HG03520 (cell line): Measurements from ENCODE around the gene TSC1.
"Not testable (repeated sequence)": the region's sequence is repeated elsewhere in the genome, so short reads cannot be mapped to it uniquely, and the experiment has no call there.

Source experiments
- ATAC-seq: cut with Tn5 transposase; IDR thresholded peaks from one replicate; pipeline ENCODE4 v1.9.1; 2021; ENCODE audit warnings: mild to moderate bottlenecking, moderate library complexity; ENCODE audit not compliant: unreplicated experiment

Gene TSC1

DNA sequence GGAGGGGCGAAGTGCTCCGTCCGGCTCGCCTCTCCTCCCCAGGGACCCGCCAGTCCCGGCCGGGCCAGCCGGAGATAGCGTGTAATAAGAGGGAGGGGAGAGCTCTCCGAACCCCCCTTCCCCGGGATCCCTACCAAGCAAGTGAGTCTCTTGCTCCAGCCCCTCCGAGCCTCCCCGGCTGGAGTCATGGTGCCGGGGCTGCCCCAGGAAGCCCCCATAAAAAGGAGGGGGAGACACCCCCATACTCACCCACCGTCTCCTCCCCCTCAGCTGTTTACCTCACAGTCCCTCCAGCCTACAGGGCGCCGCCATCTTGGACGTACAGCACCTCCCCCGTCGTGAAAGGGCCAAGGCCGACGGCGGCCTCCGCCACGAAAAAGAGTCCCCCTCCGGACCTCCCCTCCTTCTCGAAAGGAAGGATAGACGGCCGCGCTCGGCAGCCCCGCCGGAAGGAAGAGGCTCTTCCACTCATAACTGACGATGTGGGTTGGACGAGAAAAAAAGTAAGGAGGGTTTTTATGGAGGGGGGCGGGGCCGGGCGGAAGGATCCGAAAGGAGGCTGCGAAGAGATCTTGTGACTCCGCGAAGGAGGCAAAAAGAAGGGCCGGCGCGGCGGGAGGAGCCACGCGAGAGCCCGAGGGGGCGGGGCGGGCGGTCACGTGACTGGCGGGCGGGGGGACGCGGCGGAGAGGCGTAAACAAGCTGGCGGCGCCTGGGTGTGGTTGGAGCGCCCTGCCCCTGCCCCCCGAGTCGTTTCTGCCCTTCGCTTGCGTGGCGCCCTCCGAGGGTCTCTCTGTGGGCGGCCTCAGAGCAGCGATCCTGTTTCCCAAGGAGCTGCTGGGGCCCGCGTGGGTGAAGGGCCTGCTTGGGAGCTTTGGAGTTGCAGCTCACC is at the start of gene TSC1:
TSC1 (minus strand) TSS at position 323 of the 892 bp plus-strand sequence. CDS start 15,744 bp downstream, outside the sequence.
- ATAC-seq = peak; percentile 70

DNA sequence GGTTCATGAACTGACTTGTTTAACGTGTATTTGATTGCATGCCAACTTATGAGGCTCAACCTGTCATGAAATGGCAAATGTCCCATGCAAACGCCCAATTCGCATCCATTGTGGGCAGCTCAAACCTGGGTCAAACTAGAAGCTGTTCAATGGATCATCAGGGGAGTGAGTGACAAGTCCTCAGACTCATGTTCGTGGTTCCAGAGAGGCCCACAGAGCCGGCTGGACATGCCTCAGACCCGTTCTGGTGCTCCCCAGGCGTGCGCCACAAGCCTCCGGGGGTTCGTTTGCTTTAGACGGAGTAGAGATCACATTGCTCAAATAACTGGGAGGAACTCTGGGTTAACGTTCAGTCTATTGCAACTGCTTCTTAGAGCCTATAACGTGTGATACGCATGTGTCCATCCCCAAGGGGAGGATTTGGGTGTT is 49.1 kb upstream of the TSC1 start:
- ATAC-seq = no peak

GRCh38 chr9:132991351-132992300 is 47.2 kb upstream of the TSC1 start:
- ATAC-seq = no peak

GRCh38 chr9:132990781-132991180 is 46.4 kb upstream of the TSC1 start:
- ATAC-seq = no peak

DNA sequence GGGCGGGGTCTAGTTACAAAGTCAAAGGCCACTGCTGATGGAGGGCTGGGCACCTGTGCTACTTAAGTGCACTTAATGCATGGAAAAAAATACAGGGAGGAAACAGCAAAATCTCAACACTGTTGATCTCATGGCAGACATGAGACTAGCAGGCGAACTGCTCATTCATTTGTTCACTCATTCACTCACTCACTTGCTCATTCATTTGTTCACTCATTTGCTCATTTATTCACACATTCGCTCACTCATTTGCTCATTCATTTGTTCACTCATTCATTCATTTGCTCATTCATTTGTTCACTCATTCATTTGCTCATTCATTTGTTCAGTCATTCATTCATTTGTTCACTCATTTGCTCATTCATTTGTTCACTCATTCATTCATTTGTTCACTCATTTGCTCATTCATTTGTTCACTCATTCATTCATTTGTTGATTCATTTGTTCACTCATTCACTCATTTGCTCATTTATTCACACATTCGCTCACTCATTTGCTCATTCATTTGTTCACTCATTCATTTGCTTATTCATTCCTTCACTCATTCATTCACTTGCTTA is 45.7 kb upstream of the TSC1 start:
- ATAC-seq = not testable (repeated sequence)

GRCh38 chr9:132989414-132989996 is 45.1 kb upstream of the TSC1 start:
- no peak for ATAC-seq

- no peak for ATAC-seq
Observed at GRCh38 chr9:132989014-132989310, 44.5 kb upstream of the TSC1 start.

DNA sequence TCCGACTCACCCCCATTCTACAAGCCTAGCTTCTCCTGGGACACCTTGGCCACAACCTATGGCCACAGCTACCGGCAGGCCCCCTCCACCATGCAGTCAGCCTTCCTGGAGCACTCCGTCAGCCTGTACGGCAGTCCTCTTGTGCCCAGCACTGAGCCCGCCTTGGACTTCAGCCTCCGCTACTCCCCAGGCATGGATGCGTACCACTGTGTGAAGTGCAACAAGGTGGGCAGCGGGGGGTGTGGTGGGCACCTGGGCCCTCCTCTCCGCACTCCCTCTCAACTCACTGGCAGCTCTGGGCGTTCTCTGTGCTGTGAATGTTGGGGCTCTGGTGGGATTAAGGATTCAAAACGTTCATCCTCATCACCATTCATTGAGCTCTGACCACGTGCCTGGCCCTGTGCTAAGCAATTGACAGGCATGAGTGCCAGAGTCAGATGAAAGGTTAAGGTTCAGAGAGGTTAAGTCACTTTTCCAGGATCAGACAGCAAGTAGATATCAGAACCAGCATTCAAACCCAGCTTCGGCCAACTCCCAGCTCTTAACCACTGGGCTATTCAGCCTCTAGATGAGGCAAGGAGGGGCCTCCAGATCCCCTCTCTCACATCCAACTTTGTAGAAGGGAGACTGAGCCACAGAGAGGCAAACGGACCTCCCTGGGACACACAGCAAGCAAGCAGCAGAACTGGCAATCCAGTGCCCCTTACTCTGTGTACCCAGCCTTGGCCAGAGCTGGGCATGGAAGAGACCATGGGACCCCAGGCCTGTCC is 44.0 kb upstream of the TSC1 start:
- ATAC-seq = no peak

DNA sequence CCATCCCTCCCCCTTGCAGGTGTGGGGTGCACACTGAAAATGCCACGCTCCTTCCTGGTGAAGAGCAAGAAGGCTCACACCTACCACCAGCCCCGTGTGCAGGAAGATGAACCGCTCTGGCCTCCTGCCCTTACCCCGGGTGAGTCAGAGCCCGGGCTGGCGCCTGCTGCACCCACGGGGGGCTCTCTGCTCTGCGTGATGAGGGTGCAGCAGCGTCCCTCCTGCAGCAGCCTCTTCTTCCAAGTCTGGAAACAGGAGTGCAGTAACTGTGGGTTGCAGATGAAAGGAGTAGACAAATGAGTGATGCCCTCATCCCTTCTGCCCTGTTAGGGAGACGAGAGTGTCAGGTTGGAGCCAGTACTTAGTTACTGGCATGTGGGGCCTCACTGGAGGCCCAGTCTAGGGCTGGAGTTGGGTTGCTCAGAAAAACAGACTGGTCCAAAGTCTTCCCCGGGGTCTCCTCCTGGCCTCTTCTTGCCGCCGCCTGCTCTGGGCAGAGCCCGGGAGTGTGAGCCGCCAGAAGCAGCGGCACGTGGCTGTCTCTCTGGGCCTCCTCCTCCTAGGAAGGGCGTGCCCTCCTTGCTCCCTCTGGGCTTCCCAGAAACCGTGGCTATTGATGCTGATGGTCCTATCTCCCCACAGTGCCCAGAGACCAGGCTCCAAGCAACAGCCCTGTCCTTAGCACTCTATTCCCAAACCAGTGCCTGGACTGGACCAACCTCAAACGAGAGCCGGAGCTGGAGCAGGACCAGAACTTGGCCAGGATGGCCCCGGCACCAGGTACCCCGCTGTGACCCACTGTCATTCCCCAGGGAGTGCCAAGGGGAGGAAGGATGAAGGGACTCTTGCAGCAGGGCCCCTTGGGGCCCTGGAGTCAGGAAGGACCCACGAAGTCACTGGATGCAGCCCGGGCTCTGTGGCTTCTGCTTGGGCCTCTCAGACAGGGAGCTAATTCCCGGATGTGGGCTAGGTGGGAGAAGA is 42.5 kb upstream of the TSC1 start:
- ATAC-seq = no peak

- no peak for ATAC-seq
Observed at GRCh38 chr9:132986114-132986513, 41.7 kb upstream of the TSC1 start.

- no peak for ATAC-seq
Observed at GRCh38 chr9:132985489-132985888, 41.1 kb upstream of the TSC1 start.

DNA sequence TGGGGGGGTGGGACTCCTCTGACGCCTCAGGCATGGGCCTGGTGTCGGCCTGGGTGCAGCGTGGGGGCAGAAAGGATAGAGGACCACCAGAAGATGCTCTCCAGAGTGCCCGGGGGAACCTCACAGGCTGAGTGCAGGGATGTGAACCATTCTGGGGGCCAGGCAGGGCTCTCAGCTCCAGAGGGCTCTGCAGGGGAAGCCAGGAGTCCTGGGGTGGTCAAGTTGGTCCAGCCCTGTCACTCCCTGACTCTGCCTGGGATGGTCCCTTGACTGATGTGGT is 40.6 kb upstream of the TSC1 start:
- no peak for ATAC-seq

DNA sequence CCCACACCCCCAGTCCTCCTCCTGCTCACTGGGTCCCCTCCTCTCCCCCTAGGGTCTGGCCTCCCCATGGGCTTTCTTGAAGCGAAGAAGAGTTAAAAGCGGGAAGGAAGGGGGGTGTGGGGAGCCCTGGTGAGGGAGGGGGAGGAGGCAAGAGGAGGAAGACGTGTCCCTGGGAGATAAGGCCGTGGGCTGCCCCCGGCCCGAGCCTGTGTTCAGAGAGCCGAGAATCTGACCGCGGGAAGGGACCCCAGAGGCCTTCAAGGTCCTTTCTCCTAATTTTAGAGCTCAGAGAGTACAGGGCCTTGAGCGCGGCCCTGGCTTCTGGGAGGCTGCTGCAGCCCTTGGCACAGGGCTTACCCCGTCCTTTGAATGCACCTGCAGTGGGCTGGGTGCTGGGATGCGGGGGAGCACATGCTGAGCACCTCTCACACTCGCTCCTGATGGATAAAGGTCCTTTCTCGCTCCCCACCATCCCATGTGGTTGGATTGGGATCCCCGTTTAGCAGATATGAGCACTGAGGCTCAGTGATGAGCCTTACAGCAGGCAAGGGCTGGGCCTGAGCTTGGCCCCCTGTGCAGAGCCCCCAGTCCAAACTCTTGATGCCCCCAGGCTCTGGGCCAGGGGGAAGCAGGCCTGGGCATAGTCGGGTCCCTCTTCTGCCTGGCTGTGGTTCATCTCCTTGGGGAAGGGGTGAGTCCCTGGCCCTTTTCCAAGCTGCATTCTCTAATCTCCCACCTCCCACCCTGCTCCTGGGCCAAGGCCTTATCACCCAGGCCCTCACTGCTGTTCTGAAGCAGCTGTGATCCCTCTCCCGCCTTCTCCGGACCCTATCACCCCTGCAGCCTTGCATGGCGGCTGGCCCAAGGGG is 40.0 kb upstream of the TSC1 start:
- ATAC-seq = no peak

GRCh38 chr9:132983491-132984201 is 39.2 kb upstream of the TSC1 start:
- no peak for ATAC-seq

DNA sequence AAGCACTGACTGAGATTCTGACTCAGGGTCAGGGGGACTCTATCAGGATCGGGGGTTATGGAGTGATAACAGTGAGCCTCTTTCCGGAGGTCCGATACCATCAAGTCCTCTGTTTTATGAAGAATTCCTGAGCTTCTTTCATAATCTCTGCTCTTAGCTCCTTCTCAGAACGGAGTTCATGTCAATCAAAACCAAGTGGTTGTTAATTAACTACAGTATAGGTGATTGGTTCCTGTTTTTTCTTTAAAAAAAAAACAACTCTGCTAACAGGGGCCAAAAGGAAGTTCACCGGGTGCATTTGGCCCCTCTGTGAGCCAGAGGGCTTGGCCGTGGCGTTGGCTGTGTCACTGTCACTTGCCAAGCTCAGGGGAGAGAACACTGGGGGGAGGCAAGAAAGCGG is 38.0 kb upstream of the TSC1 start:
- no peak for ATAC-seq

DNA sequence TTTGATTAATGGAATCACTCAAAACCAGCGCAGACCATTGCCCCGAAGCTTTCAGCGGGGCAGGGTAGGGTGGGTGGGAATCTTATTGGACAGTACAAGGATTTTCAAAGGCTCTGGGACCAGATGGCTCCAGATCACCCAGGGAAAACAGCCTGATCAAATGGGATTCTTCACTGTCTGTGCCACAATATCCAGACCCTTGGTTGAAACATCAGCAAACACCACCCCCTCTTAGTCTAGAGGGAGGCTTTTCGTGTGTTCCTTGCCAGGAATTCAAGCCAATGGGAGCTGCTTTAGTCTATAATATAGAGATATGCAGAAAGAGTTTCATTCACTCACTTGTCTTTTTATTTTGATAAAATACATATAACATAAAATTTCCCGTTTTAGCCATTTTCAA is 35.7 kb upstream of the TSC1 start:
- no peak for ATAC-seq

DNA sequence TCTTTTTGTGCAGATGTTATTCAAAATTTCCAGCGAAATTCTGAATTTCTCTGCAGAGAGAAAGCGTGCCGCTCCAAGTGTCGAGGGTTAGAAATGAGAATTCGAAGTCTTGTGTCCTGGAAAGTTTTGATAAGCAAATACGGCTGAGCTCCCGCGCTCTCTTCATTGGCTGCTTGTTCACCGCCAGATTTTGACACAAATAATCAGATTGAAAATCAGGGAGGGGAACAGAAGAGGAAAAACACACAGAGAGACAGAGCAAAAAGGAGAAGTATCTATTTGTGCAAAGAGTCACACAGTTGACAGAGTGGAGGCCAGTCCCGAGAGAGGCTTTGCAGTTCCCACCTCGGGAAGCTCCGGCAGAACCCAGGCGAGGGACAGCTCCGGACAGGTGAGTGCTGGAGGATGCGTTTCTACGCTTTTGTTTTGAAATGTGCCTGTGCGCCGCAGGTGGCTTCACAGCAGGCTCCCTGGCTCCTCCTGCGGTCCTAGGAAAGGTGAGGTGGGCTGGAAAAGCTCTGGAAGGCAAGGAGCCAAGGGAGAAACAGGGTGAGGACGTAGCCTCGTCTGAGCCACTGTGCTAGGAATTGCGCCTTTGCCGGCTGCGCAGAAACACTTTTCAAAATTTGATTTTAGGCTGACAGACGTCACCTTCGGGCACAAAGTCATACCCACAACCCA is 34.2 kb upstream of the TSC1 start, which contains the start of gene GFI1B:
GFI1B (plus strand) TSS at position 244 of the 681 bp plus-strand sequence. CDS start 7,985 bp downstream, outside the sequence.
- ATAC-seq = no peak
